B cell (primary cell): ENCODE results near the gene FAM186B. TPM values are rescaled to one million over a fixed set of nuclear protein-coding genes. Genes with fewer than 3 reads are reported as not detected.

Experiments
- ATAC-seq: fragments of 200-7000 bp; cut with Tn5 transposase; one replicate; pipeline ENCODE4 v1.10.0; 2021; ENCODE audit warnings: low read depth, mild to moderate bottlenecking, moderate number of reproducible peaks, moderate library complexity
- CTCF ChIA-PET: fragments of 350-600 bp; sonication (Branson Sonifier 250); formaldehyde crosslinking; loops from one replicate; lab custom pipeline; 2021; ENCODE audit warnings: antibody characterized with exemption, inconsistent platforms; lab: Charles Lee
- POLR2A ChIA-PET: fragments of 350-600 bp; sonication (Branson Sonifier 250); formaldehyde crosslinking; loops from one replicate; lab custom pipeline; 2021; ENCODE audit warnings: antibody characterized with exemption; lab: Charles Lee
- DNase-seq: peaks from one replicate; pipeline ENCODE4 v3.0.0; 2013
- H2AFZ ChIP-seq: 2 replicates; pipeline ENCODE4 v1.6.1; 2012; ENCODE audit warnings: mild to moderate bottlenecking, low read depth, low read length; ENCODE audit not compliant: insufficient read depth, poor library complexity, severe bottlenecking
- H3K27ac ChIP-seq, 2 donors: 1 replicate in 1 of 2; 2 replicates in 1 of 2; pipeline ENCODE4 v1.5.1; 2012 to 2013; ENCODE audit warnings: low read length in 2 of 2, mild to moderate bottlenecking in 2 of 2, moderate library complexity in 1 of 2
- H3K27me3 ChIP-seq, 4 experiments: fragments of 200-600 bp in 1 of 4; sonication (generic) in 1 of 4; replicated peaks in 1 of 4; 1 replicate in 2 of 4; 2 replicates in 2 of 4; pipeline versions ENCODE4 v1.6.1 to v1.7.0; 2013 to 2016; ENCODE audit warnings: low read length in 3 of 4, mild to moderate bottlenecking in 2 of 4, mixed read lengths in 1 of 4, moderate library complexity in 1 of 4; ENCODE audit not compliant: insufficient read depth in 4 of 4, control insufficient read depth in 3 of 4; ENCODE audit errors: control extremely low read depth in 1 of 4
- H3K36me3 ChIP-seq, 2 experiments: replicated peaks in 1 of 2; 1 replicate in 1 of 2; 2 replicates in 1 of 2; pipeline versions ENCODE4 v1.6.1 to v1.7.1; 2013; ENCODE audit warnings: low read length in 1 of 2; ENCODE audit not compliant: insufficient read depth in 2 of 2, control insufficient read depth in 1 of 2; ENCODE audit errors: control extremely low read depth in 1 of 2, extremely low read depth in 1 of 2
- H3K4me1 ChIP-seq, 2 donors: fragments of 200-600 bp in 1 of 2; sonication (generic) in 1 of 2; 1 replicate in 1 of 2; 2 replicates in 1 of 2; pipeline versions ENCODE4 v1.5.1 to v1.6.1; 2013 to 2017; ENCODE audit warnings: low read length in 2 of 2; ENCODE audit not compliant: control insufficient read depth in 2 of 2, insufficient read depth in 2 of 2
- H3K4me2 ChIP-seq: replicated peaks from 2 replicates; pipeline ENCODE3; 2012; ENCODE audit warnings: mild to moderate bottlenecking, low read depth, low read length; ENCODE audit not compliant: poor library complexity, severe bottlenecking
- H3K4me3 ChIP-seq, 5 experiments: fragments of 200-600 bp in 1 of 5; sonication (generic) in 1 of 5; 1 replicate in 3 of 5; 2 replicates in 2 of 5; pipeline versions ENCODE4 v1.5.1 to v1.7.0; 2011 to 2016; ENCODE audit warnings: low read length in 4 of 5, mild to moderate bottlenecking in 4 of 5, low read depth in 2 of 5, control low read depth in 1 of 5, moderate library complexity in 1 of 5; ENCODE audit not compliant: insufficient read depth in 1 of 5; ENCODE audit errors: control extremely low read depth in 1 of 5, extremely low read depth in 1 of 5
- H3K79me2 ChIP-seq: fragments of 200-600 bp; sonication (generic); one replicate; pipeline ENCODE4 v1.6.0; 2016; ENCODE audit warnings: low read length; ENCODE audit not compliant: control insufficient read depth, insufficient read depth
- H3K9ac ChIP-seq: fragments of 200-600 bp; sonication (generic); 2 replicates; pipeline ENCODE4 v1.6.1; 2017; ENCODE audit warnings: mild to moderate bottlenecking, low read length, moderate library complexity
- H3K9me3 ChIP-seq, 3 donors: one replicate each; pipeline versions ENCODE4 v1.6.1 to v1.7.1; 2013; ENCODE audit warnings: low read length in 2 of 3; ENCODE audit not compliant: control insufficient read depth in 2 of 3, insufficient read depth in 1 of 3; ENCODE audit errors: control extremely low read depth in 1 of 3
- H4K20me1 ChIP-seq: 2 replicates; pipeline ENCODE4 v1.6.0; 2012; ENCODE audit warnings: mild to moderate bottlenecking, low read length; ENCODE audit not compliant: insufficient read depth, control insufficient read depth, poor library complexity, severe bottlenecking
- H3K27ac Mint-ChIP-seq: one replicate; pipeline ENCODE4 v1.8.0; 2021; ENCODE audit warnings: mixed read lengths
- H3K27me3 Mint-ChIP-seq: one replicate; pipeline ENCODE4 v1.8.0; 2021; ENCODE audit warnings: mixed read lengths
- H3K4me1 Mint-ChIP-seq: one replicate; pipeline ENCODE4 v1.8.0; 2021; ENCODE audit warnings: mixed read lengths
- H3K4me3 Mint-ChIP-seq: one replicate; pipeline ENCODE4 v1.8.0; 2021; ENCODE audit warnings: mixed read lengths
- H3K9me3 Mint-ChIP-seq: one replicate; pipeline ENCODE4 v1.8.0; 2022; ENCODE audit warnings: mixed read lengths; ENCODE audit not compliant: insufficient read depth
- CTCF ChIP-seq: fragments of 200-600 bp; IDR thresholded peaks from one replicate; pipeline ENCODE4 v1.8.0; 2022; ENCODE audit warnings: antibody characterized with exemption, mild to moderate bottlenecking
- EZH2 ChIP-seq: IDR thresholded peaks from 2 replicates; pipeline ENCODE4 v1.6.1; 2012; ENCODE audit warnings: borderline replicate concordance, low read depth, mild to moderate bottlenecking, moderate library complexity, low read length; ENCODE audit not compliant: insufficient read depth, poor library complexity, severe bottlenecking
- WGBS: methylation state at CpG from one replicate; pipeline ENCODE4 v1.1.5; 2013; ENCODE audit warnings: missing lambda C conversion rate; ENCODE audit not compliant: insufficient coverage; 5-methylcytosine and 5-hydroxymethylcytosine counted together
- intact Hi-C: fragments of 100-400 bp; cut with micrococcal nuclease; formaldehyde crosslinking; loops from one replicate; pipeline ENCODE4 v1.10.0; 2022
- polyA plus RNA-seq: library from polyadenylated mRNA; depleted of rRNA; stranded (reverse); fragments of >200 nt; gene quantifications from 2 replicates; pipeline ENCODE4 v1.2.3, GENCODE V29; 2012
- total RNA-seq, 2 donors: library from RNA; stranded (reverse); fragments of 120-200 nt in 1 of 2; gene quantifications; 1 replicate in 1 of 2; 2 replicates in 1 of 2; pipeline versions ENCODE4 v1.2.3 to v1.2.4, GENCODE V29; 2013 to 2022

Gene FAM186B
- total and polyA plus RNA-seq, 2 donors (not counting 1 experiment from before 2014, with no cell fraction given) = 0.13 to 0.47 TPM

GRCh38 chr12:49643135-49643534 lies 37.7 kb upstream of the FAM186B start:
- no peak overlapping the region for H3K4me2 ChIP-seq
- H3K4me3 ChIP-seq = no peak overlapping the region
- no peaks in the 10 kb centered on the region for H3K27me3 ChIP-seq
- H3K4me3 Mint-ChIP-seq = no peak overlapping the region
- TF ChIP-seq EZH2 (no peak), CTCF (no peak)
- H3K36me3 ChIP-seq = peaks cover 0 to 41% of the 10 kb centered on the region in 2 experiments
- DNase-seq (no peak), ATAC-seq (no peak)
- peaks cover 26% of the 10 kb centered on the region for H3K4me1 Mint-ChIP-seq
- no peaks in the 10 kb centered on the region for H3K27me3 Mint-ChIP-seq
- H2AFZ ChIP-seq = no peak overlapping the region
- H3K9ac ChIP-seq = no peak overlapping the region
- ChIA-PET POLR2A (interaction anchor here (1.3 kb wide), 1 partner anchor 98 kb away, joined by 5 read pairs; the partner anchor contains the start of gene TMBIM6), CTCF (interaction anchor here (0.7 to 12.5 kb wide), 10 partner anchors 12 to 135 kb away, joined by 3 to 372 read pairs (median 8); partner anchors contain the start of genes FMNL3, PRPF40B and TMBIM6)
- H3K9me3 ChIP-seq = no peaks in the 10 kb centered on the region
- no peaks in the 10 kb centered on the region for H3K9me3 Mint-ChIP-seq
- intact Hi-C loops = loop anchor here (5.0 kb wide), 1 partner anchor 184 kb away; the partner anchor contains the start of gene NCKAP5L
- peaks cover 21 to 25% of the 10 kb centered on the region in 2 donors for H3K4me1 ChIP-seq
- WGBS = 100% methylated on average over 2 of the region's 7 CpGs
- no peaks in the 10 kb centered on the region for H4K20me1 ChIP-seq
- H3K27ac ChIP-seq = no peak overlapping the region
- no peaks in the 10 kb centered on the region for H3K79me2 ChIP-seq
- H3K27ac Mint-ChIP-seq = no peak overlapping the region

DNA sequence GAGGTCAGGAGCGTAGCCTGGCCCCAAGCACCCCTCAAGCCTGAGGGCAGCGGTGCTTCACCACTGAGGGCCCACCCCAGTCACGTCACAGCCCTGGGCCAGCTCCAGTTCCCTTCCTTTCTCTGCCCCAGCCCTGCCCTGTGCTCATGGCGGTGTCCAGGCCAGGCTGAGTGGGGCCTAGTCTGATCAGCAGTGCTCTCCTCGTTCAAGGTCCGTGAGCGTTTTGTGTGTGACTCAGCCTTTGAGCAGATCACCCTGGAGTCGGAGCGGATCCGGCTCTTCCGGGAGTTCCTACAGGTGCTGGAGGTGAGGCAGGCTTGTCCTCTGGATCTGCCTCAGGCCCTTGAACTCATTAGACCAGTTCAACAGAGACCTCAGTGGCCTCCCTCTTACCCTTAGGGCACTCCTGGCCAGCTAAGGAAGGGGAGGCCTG lies 36.9 kb upstream of the FAM186B start:
- Mint-ChIP-seq H3K4me3 (no peak overlapping the region), H3K27me3 (no peaks in the 10 kb centered on the region), H3K4me1 (peaks cover 29% of the 10 kb centered on the region), H3K9me3 (no peaks in the 10 kb centered on the region), H3K27ac (no peak overlapping the region)
- intact Hi-C loops = loop anchor here (5.0 kb wide), 1 partner anchor 185 kb away; the partner anchor contains the start of gene NCKAP5L
- POLR2A ChIA-PET = interaction anchor here (0.5 kb wide), 2 partner anchors 22 to 62 kb away, joined by 3 to 4 read pairs; no protein-coding TSS in a partner anchor
- H2AFZ ChIP-seq = no peak overlapping the region
- TF ChIP-seq EZH2 = no peak
- TF ChIP-seq CTCF = no peak
- H3K4me2 ChIP-seq = no peak overlapping the region
- H3K36me3 ChIP-seq = peaks cover 0 to 34% of the 10 kb centered on the region in 2 experiments
- ATAC-seq (no peak), DNase-seq (no peak)
- no peak overlapping the region for H3K27ac ChIP-seq
- CTCF ChIA-PET = interaction anchor here (0.6 to 12.5 kb wide), 6 partner anchors 9 to 197 kb away, joined by 3 to 372 read pairs (median 12); partner anchors contain the start of genes FMNL3 and PRPF40B
- H4K20me1 ChIP-seq = no peaks in the 10 kb centered on the region
- H3K4me1 ChIP-seq = peaks cover 21 to 25% of the 10 kb centered on the region in 2 donors
- 93% methylated on average over 11 of the region's 11 CpGs for WGBS
- H3K4me3 ChIP-seq = no peak overlapping the region
- no peaks in the 10 kb centered on the region for H3K79me2 ChIP-seq
- H3K9me3 ChIP-seq = no peaks in the 10 kb centered on the region
- H3K9ac ChIP-seq = no peak overlapping the region
- H3K27me3 ChIP-seq = no peaks in the 10 kb centered on the region
